HepG2 (cell line): ENCODE data around the gene MDP1. TPM values are rescaled to one million over a fixed set of nuclear protein-coding genes. Genes with fewer than 3 reads are reported as not detected.

Experiments
- CBX5 ChIP-seq: sonication (generic); formaldehyde crosslinking; IDR thresholded peaks from 2 replicates; pipeline ENCODE4 v1.4.0; 2020; ENCODE audit warnings: missing genetic modification reagents, borderline replicate concordance
- FOXP1 ChIP-seq, 2 experiments: fragments of 450-650 bp in 1 of 2; IDR thresholded peaks; 2 replicates each; pipeline ENCODE4 v1.6.1; 2017 to 2018; ENCODE audit warnings: antibody characterized with exemption in 1 of 2
- HOXA5 ChIP-seq: sonication (generic); formaldehyde crosslinking; IDR thresholded peaks from 2 replicates; pipeline ENCODE4 v1.4.0; 2020; ENCODE audit warnings: missing genetic modification reagents
- KDM5B ChIP-seq: sonication (generic); formaldehyde crosslinking; IDR thresholded peaks from 2 replicates; pipeline ENCODE4 v1.4.0; 2020; ENCODE audit warnings: missing genetic modification reagents, mild to moderate bottlenecking, borderline replicate concordance
- NFE2L2 ChIP-seq: fragments of 150-350 bp; IDR thresholded peaks from 2 replicates; pipeline ENCODE4 v1.6.1; 2014; ENCODE audit warnings: low read length
- NKX3-1 ChIP-seq: sonication (generic); formaldehyde crosslinking; IDR thresholded peaks from 2 replicates; pipeline ENCODE4 v1.5.0; 2020; ENCODE audit warnings: missing genetic modification reagents
- NR2F6 ChIP-seq, 2 experiments: IDR thresholded peaks; 2 replicates each; pipeline ENCODE4 v1.6.1; 2016; ENCODE audit warnings: antibody characterized with exemption in 1 of 2, mild to moderate bottlenecking in 1 of 2
- PCBP2 ChIP-seq: fragments of 200-400 bp; formaldehyde crosslinking; optimal IDR thresholded peaks from 2 replicates; pipeline ENCODE3; 2018; ENCODE audit warnings: low read length, low read depth; ENCODE audit not compliant: poor library complexity, severe bottlenecking
- PRMT3 ChIP-seq: sonication (generic); formaldehyde crosslinking; IDR thresholded peaks from 2 replicates; pipeline ENCODE4 v1.8.1; 2022; ENCODE audit warnings: low read depth, mild to moderate bottlenecking, moderate library complexity, missing genetic modification reagents, borderline replicate concordance
- RARA ChIP-seq: IDR thresholded peaks from 2 replicates; pipeline ENCODE4 v1.6.1; 2016; ENCODE audit warnings: missing genetic modification reagents, missing compliant biosample characterization
- REL ChIP-seq: sonication (generic); formaldehyde crosslinking; conservative IDR thresholded peaks from 2 replicates; pipeline ENCODE4 v1.8.0; 2022; ENCODE audit warnings: mild to moderate bottlenecking, missing genetic modification reagents, moderate library complexity
- SSRP1 ChIP-seq: IDR thresholded peaks from 2 replicates; pipeline ENCODE4 v1.6.1; 2016; ENCODE audit warnings: control low read depth
- TBX2 ChIP-seq: sonication (generic); formaldehyde crosslinking; IDR thresholded peaks from 2 replicates; pipeline ENCODE4 v1.5.0; 2020; ENCODE audit warnings: missing genetic modification reagents, mild to moderate bottlenecking, borderline replicate concordance
- WIZ ChIP-seq: sonication (generic); formaldehyde crosslinking; IDR thresholded peaks from 2 replicates; pipeline ENCODE4 v1.5.1; 2020; ENCODE audit warnings: mild to moderate bottlenecking, missing genetic modification reagents
- XBP1 ChIP-seq: sonication (generic); formaldehyde crosslinking; IDR thresholded peaks from 2 replicates; pipeline ENCODE4 v1.5.0; 2020; ENCODE audit warnings: missing genetic modification reagents
- ZFY ChIP-seq: sonication (generic); formaldehyde crosslinking; IDR thresholded peaks from 2 replicates; pipeline ENCODE4 v1.4.0; 2020; ENCODE audit warnings: missing genetic modification reagents
- ZMYM3 ChIP-seq: sonication (generic); formaldehyde crosslinking; IDR thresholded peaks from 2 replicates; pipeline ENCODE4 v1.5.1; 2020; ENCODE audit warnings: mild to moderate bottlenecking, missing genetic modification reagents
- ZNF121 ChIP-seq: sonication (generic); formaldehyde crosslinking; IDR thresholded peaks from 2 replicates; pipeline ENCODE4 v1.5.0; 2020; ENCODE audit warnings: mild to moderate bottlenecking, missing genetic modification reagents
- ZNF230 ChIP-seq: sonication (generic); formaldehyde crosslinking; IDR thresholded peaks from 2 replicates; pipeline ENCODE4 v1.4.0; 2020; ENCODE audit warnings: mild to moderate bottlenecking, missing genetic modification reagents
- ZNF569 ChIP-seq: sonication (generic); formaldehyde crosslinking; IDR thresholded peaks from 2 replicates; pipeline ENCODE4 v1.5.0; 2020; ENCODE audit warnings: mild to moderate bottlenecking, missing genetic modification reagents, moderate library complexity, borderline replicate concordance
- ZNF839 ChIP-seq: sonication (generic); formaldehyde crosslinking; IDR thresholded peaks from 2 replicates; pipeline ENCODE4 v1.4.0; 2020; ENCODE audit warnings: missing genetic modification reagents, mild to moderate bottlenecking, borderline replicate concordance
- ZSCAN21 ChIP-seq: sonication (generic); formaldehyde crosslinking; IDR thresholded peaks from 2 replicates; pipeline ENCODE4 v1.8.0; 2022; ENCODE audit warnings: mild to moderate bottlenecking, missing genetic modification reagents, moderate library complexity, borderline replicate concordance
- polyA plus RNA-seq, 8 experiments: library from polyadenylated mRNA; depleted of rRNA in 3 of 8; stranded (reverse) in 7 of 8; unstranded in 1 of 8; fragments of >200 nt; fragmentation: Illumina TruSeq in 4 of 8; extraction: Trizol in 4 of 8; gene quantifications; 2 replicates each; pipeline versions ENCODE4 v1.2.1 to v1.2.3, GENCODE V29; 2011 to 2016; ENCODE audit warnings: low read depth in 4 of 8, missing spikeins in 1 of 8, mixed read lengths in 1 of 8; ENCODE audit not compliant: insufficient read depth in 1 of 8
- total RNA-seq, 5 experiments: library from RNA; depleted of rRNA; stranded (reverse); fragments of >200 nt; fragmentation: Illumina TruSeq; extraction: Trizol; gene quantifications; 2 replicates each; pipeline ENCODE4 v1.2.3, GENCODE V29; 2016; ENCODE audit warnings: low read depth in 1 of 5
- TF ChIP-seq, protein P1 (sequence below): sonication (generic); formaldehyde crosslinking; IDR thresholded peaks from 2 replicates; pipeline ENCODE4 v1.8.1; 2023; ENCODE audit warnings: mild to moderate bottlenecking, moderate library complexity, missing genetic modification reagents
- TF ChIP-seq, protein P2 (sequence below): sonication (generic); formaldehyde crosslinking; IDR thresholded peaks from 2 replicates; pipeline ENCODE4 v1.5.0; 2020; ENCODE audit warnings: mild to moderate bottlenecking, missing genetic modification reagents
- TF ChIP-seq, protein P3 (sequence below): sonication (generic); formaldehyde crosslinking; IDR thresholded peaks from 2 replicates; pipeline ENCODE4 v1.4.0; 2020; ENCODE audit warnings: mild to moderate bottlenecking, low read depth, missing genetic modification reagents

MDP1 gene
- total and polyA plus RNA-seq, 2 of the 13 experiments (the other 11 are each of a cell fraction or from before 2014, with no cell fraction given): 44.1 to 48.7 TPM

DNA sequence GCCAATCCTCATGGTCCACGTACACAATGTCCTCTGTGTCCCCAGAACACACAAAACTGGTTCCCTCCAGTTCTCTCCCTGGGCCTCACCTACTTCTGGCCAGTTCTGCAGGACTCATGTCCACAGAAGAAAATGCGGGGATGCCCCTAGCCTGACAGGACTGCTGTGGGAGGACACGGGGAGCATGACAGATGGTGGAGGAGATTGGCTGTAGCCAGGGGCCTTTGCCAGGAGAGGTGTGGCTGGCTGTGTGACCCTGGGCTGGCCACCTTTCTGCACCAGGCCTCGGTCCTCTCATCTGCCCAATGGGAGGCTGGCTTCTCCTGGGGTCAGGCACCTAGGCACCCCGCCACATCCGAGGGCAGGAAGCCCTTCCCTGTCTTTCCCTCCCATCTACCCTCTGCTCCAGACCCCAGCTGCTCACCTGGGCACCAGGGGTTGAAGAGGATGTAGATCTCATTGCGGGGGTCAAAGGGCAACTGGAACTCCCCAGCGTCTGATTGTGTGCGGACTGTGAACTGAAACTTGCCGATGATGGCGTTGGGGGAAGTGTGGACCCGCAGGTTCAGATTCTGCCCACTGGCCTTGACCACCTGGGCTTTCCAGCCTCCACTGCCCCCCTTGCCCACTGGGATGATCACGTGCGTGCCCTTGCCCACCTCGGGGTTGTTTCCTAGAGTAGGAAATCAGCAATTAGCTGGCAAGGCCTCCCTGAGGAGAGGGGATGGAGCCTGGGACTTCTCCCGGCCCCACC, 44.3 kb upstream of the MDP1 start (continued):
- TF ChIP-seq NR2F6 (IDR thresholded peaks at IDR 0.05) (no peak; the same call in 1 of the 2 replicates), NR2F6 (CRISPR knock-in tag; IDR thresholded peaks at IDR 0.05) (peak; percentile 56; the same call in 1 of the 2 replicates), RARA (CRISPR knock-in tag) (no peak), ZNF230 (CRISPR knock-in tag) (0 out of 2 replicates have a peak, but pooled peaks have one; percentile 0), PRMT3 (CRISPR knock-in tag) (no peak), KDM5B (CRISPR knock-in tag) (peak; percentile 60; the same call in 1 of the 2 replicates), ZNF839 (CRISPR knock-in tag) (0 out of 2 replicates have a peak, but pooled peaks have one; percentile 40), REL (CRISPR knock-in tag) (no peak), XBP1 (CRISPR knock-in tag) (no peak), ZFY (CRISPR knock-in tag) (peak; percentile 32; the same call in 1 of the 2 replicates), NFE2L2 (no peak), WIZ (CRISPR knock-in tag) (0 out of 2 replicates have a peak, but pooled peaks have one; percentile 43), ZNF121 (no peak), ZMYM3 (peak; percentile 52; the same call in 1 of the 2 replicates), ZSCAN21 (no peak), HOXA5 (no peak), TBX2 (CRISPR knock-in tag) (no peak), SSRP1 (no peak), ZNF569 (CRISPR knock-in tag) (no peak), NKX3-1 (CRISPR knock-in tag) (no peak), CBX5 (CRISPR knock-in tag) (no peak), PCBP2 (no peak), FOXP1 (IDR thresholded peaks at IDR 0.05) (no peak), FOXP1 (CRISPR knock-in tag; IDR thresholded peaks at IDR 0.05) (no peak)
- TF ChIP-seq, protein P1, sequence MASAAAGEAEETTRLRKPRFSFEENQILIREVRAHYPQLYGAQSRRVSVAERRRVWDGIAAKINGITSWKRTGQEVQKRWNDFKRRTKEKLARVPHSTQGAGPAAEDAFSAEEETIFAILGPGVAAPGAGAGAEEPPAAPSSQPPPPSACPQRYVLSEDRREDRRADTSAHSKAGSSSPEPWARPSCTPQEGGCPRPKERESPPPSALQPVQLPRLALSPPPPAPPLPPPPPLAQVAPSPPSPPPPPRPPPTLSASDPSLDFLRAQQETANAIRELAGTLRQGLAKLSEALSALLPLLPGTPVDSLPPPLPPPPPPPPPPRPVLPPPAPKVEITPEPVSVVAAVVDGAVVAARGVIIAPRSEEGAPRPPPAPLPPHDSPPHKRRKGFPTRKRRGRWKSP: no peak
- TF ChIP-seq, protein P2, sequence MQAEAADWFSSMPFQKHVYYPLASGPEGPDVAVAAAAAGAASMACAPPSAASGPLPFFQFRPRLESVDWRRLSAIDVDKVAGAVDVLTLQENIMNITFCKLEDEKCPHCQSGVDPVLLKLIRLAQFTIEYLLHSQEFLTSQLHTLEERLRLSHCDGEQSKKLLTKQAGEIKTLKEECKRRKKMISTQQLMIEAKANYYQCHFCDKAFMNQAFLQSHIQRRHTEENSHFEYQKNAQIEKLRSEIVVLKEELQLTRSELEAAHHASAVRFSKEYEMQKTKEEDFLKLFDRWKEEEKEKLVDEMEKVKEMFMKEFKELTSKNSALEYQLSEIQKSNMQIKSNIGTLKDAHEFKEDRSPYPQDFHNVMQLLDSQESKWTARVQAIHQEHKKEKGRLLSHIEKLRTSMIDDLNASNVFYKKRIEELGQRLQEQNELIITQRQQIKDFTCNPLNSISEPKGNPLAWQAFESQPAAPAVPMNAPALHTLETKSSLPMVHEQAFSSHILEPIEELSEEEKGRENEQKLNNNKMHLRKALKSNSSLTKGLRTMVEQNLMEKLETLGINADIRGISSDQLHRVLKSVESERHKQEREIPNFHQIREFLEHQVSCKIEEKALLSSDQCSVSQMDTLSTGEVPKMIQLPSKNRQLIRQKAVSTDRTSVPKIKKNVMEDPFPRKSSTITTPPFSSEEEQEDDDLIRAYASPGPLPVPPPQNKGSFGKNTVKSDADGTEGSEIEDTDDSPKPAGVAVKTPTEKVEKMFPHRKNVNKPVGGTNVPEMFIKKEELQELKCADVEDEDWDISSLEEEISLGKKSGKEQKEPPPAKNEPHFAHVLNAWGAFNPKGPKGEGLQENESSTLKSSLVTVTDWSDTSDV (CRISPR knock-in tag): no peak
- TF ChIP-seq, protein P3, sequence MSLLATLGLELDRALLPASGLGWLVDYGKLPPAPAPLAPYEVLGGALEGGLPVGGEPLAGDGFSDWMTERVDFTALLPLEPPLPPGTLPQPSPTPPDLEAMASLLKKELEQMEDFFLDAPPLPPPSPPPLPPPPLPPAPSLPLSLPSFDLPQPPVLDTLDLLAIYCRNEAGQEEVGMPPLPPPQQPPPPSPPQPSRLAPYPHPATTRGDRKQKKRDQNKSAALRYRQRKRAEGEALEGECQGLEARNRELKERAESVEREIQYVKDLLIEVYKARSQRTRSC: no peak
